Activated naive CD8-positive, alpha-beta T cell treated with anti-CD3 and anti-CD28 coated beads, Interleukin-2, amount 10 ng/mL, durations not matched to agents 7 days and 5 days (primary cell): ENCODE measurements around the gene METTL23. TPM values are rescaled to one million over a fixed set of nuclear protein-coding genes. Genes with fewer than 3 reads are reported as not detected.
"Not testable (repeated sequence)": the region's sequence is repeated elsewhere in the genome, so short reads cannot be mapped to it uniquely, and the experiment has no call there.

ENCODE experiments used
- ATAC-seq: fragments of 150-1000 bp; cut with Tn5 transposase; one replicate; pipeline ENCODE4 v1.10.0; 2021; ENCODE audit warnings: low read depth, moderate library complexity
- POLR2A ChIA-PET: fragments of 350-600 bp; sonication (Branson Sonifier 250); formaldehyde crosslinking; loops from one replicate; lab custom pipeline; 2021; ENCODE audit warnings: antibody characterized with exemption; lab: Charles Lee
- DNase-seq: peaks from one replicate; pipeline ENCODE4 v3.0.0; 2021
- H3K27ac Mint-ChIP-seq: one replicate; pipeline ENCODE4 v1.8.0; 2022; ENCODE audit warnings: mild to moderate bottlenecking, mixed read lengths
- H3K27me3 Mint-ChIP-seq: one replicate; pipeline ENCODE4 v1.8.0; 2022; ENCODE audit warnings: mild to moderate bottlenecking, moderate library complexity, mixed read lengths
- H3K36me3 Mint-ChIP-seq: one replicate; pipeline ENCODE4 v1.8.0; 2021; ENCODE audit warnings: mild to moderate bottlenecking, mixed read lengths
- H3K4me1 Mint-ChIP-seq: one replicate; pipeline ENCODE4 v1.8.0; 2021; ENCODE audit warnings: mixed read lengths
- H3K4me3 Mint-ChIP-seq: one replicate; pipeline ENCODE4 v1.8.0; 2022; ENCODE audit warnings: mild to moderate bottlenecking, moderate library complexity, mixed read lengths
- H3K9me3 Mint-ChIP-seq: one replicate; pipeline ENCODE4 v1.8.0; 2021; ENCODE audit warnings: mixed read lengths
- total RNA-seq, 2 experiments: library from RNA; stranded (reverse); gene quantifications; one replicate each; pipeline ENCODE4 v1.2.3, GENCODE V29; 2021

METTL23 gene
- total RNA-seq, 2 experiments from 2014 or later = 51.1 to 54.1 TPM

- no peak for DNase-seq
- Mint-ChIP-seq H3K27me3 (no peaks in the 10 kb centered on the region), H3K4me1 (peaks cover 35% of the 10 kb centered on the region), H3K36me3 (peaks cover 46% of the 10 kb centered on the region), H3K9me3 (no peaks in the 10 kb centered on the region), H3K27ac (no peak overlapping the region), H3K4me3 (peak overlapping the region; percentile 99)
- no peak for ATAC-seq
- POLR2A ChIA-PET = interaction anchor here (4.9 kb wide), 1 partner anchor 13 kb away, joined by 100 read pairs; the partner anchor contains the start of genes MFSD11 and SRSF2
Measured at GRCh38 chr17:76723812-76724211, 2.8 kb upstream of the METTL23 start.

GRCh38 chr17:76725580-76726230 lies 934 bp upstream of the METTL23 start:
- Mint-ChIP-seq H3K36me3 (peaks cover 43% of the 10 kb centered on the region), H3K27me3 (no peaks in the 10 kb centered on the region), H3K4me1 (peaks cover 40% of the 10 kb centered on the region), H3K9me3 (no peaks in the 10 kb centered on the region), H3K4me3 (peak overlapping the region; percentile 99), H3K27ac (peak overlapping the region; percentile 95)
- peak; percentile 82 for DNase-seq
- POLR2A ChIA-PET = interaction anchor here (1.0 to 5.6 kb wide), 9 partner anchors 9 to 169 kb away, joined by 3 to 100 read pairs (median 11); partner anchors contain the start of genes MFSD11 and SRSF2
- ATAC-seq = peak; percentile 25

GRCh38 chr17:76726231-76726775 lies 336 bp upstream of the METTL23 start, which contains the start of gene JMJD6:
Gene JMJD6, minus strand, starts transcription at chr17:76726606. Its CDS starts 131 bp downstream, at chr17:76726475.
- peaks cover 38% of the 10 kb centered on the region for H3K4me1 Mint-ChIP-seq
- ATAC-seq (peak; percentile 83), DNase-seq (no peak)
- H3K4me3 Mint-ChIP-seq = peak within 1 kb of the TSS; percentile 99
- POLR2A ChIA-PET = interaction anchor here (0.6 to 5.6 kb wide), 10 partner anchors 9 to 208 kb away, joined by 3 to 100 read pairs (median 9); partner anchors contain the start of genes MFSD11 and SRSF2
- H3K27ac Mint-ChIP-seq = peak within 1 kb of the TSS; percentile 99
- H3K27me3 Mint-ChIP-seq = no peaks in the 10 kb centered on the region
- no peaks in the 10 kb centered on the region for H3K9me3 Mint-ChIP-seq
- peaks cover 41% of the 10 kb centered on the region for H3K36me3 Mint-ChIP-seq

- H3K4me1 Mint-ChIP-seq = peaks cover 41% of the 10 kb centered on the region
- POLR2A ChIA-PET = interaction anchor here (0.6 to 5.6 kb wide), 18 partner anchors 9 to 1604 kb away, joined by 3 to 100 read pairs (median 6); partner anchors contain the start of genes MFSD11 and SRSF2
- H3K27me3 Mint-ChIP-seq = no peaks in the 10 kb centered on the region
- H3K27ac Mint-ChIP-seq = peak overlapping the region; percentile 99
- DNase-seq (no peak), ATAC-seq (no peak)
- H3K9me3 Mint-ChIP-seq = no peaks in the 10 kb centered on the region
- H3K36me3 Mint-ChIP-seq = peaks cover 40% of the 10 kb centered on the region
- peak overlapping the region; percentile 99 for H3K4me3 Mint-ChIP-seq
Measured at GRCh38 chr17:76727745-76728456, 1.3 kb downstream of the METTL23 start.

GRCh38 chr17:76731800-76732733 lies 5.4 kb downstream of the METTL23 start:
- ATAC-seq, H3K9me3 Mint-ChIP-seq, H3K27me3 Mint-ChIP-seq, DNase-seq: not testable (repeated sequence)
- POLR2A ChIA-PET = interaction anchor here (1.0 to 1.3 kb wide), 3 partner anchors 16 to 41 kb away, joined by 4 to 5 read pairs (median 4); no protein-coding TSS in a partner anchor
- H3K4me3 Mint-ChIP-seq = peak overlapping the region; percentile 99
- peaks cover 41% of the 10 kb centered on the region for H3K4me1 Mint-ChIP-seq
- peak overlapping the region; percentile 70 for H3K27ac Mint-ChIP-seq
- H3K36me3 Mint-ChIP-seq = peaks cover 48% of the 10 kb centered on the region

- ATAC-seq (no peak), DNase-seq (no peak)
- H3K9me3 Mint-ChIP-seq = no peaks in the 10 kb centered on the region
- H3K27me3 Mint-ChIP-seq = no peaks in the 10 kb centered on the region
- H3K27ac Mint-ChIP-seq = peak overlapping the region; percentile 40
- peaks cover 43% of the 10 kb centered on the region for H3K36me3 Mint-ChIP-seq
- H3K4me1 Mint-ChIP-seq = peaks cover 37% of the 10 kb centered on the region
- peak overlapping the region; percentile 99 for H3K4me3 Mint-ChIP-seq
- POLR2A ChIA-PET = interaction anchor here (0.7 to 1.3 kb wide), 4 partner anchors 17 to 46 kb away, joined by 3 to 5 read pairs (median 4); no protein-coding TSS in a partner anchor
Measured at GRCh38 chr17:76732734-76733617, 6.3 kb downstream of the METTL23 start.

- no peak for DNase-seq
- Mint-ChIP-seq H3K27ac (peak overlapping the region; percentile 98), H3K36me3 (peaks cover 43% of the 10 kb centered on the region), H3K27me3 (no peaks in the 10 kb centered on the region), H3K9me3 (no peaks in the 10 kb centered on the region), H3K4me1 (peaks cover 39% of the 10 kb centered on the region), H3K4me3 (peak overlapping the region; percentile 99)
- ATAC-seq = no peak
- POLR2A ChIA-PET = interaction anchor here (0.7 to 4.9 kb wide), 4 partner anchors 17 to 1401 kb away, joined by 3 to 30 read pairs (median 4); no protein-coding TSS in a partner anchor
Measured at GRCh38 chr17:76733618-76733957, 6.9 kb downstream of the METTL23 start.

GRCh38 chr17:76734080-76734840 lies 7.6 kb downstream of the METTL23 start:
- H3K9me3 Mint-ChIP-seq = no peaks in the 10 kb centered on the region
- H3K27ac Mint-ChIP-seq = peak overlapping the region; percentile 98
- peaks cover 41% of the 10 kb centered on the region for H3K36me3 Mint-ChIP-seq
- no peaks in the 10 kb centered on the region for H3K27me3 Mint-ChIP-seq
- peaks cover 43% of the 10 kb centered on the region for H3K4me1 Mint-ChIP-seq
- peak overlapping the region; percentile 99 for H3K4me3 Mint-ChIP-seq
- POLR2A ChIA-PET = interaction anchor here (0.9 to 5.2 kb wide), 6 partner anchors 8 to 1400 kb away, joined by 3 to 100 read pairs (median 6); partner anchors contain the start of genes JMJD6 and METTL23
- DNase-seq = no peak
- no peak for ATAC-seq

- POLR2A ChIA-PET = interaction anchor here (0.6 to 5.2 kb wide), 8 partner anchors 9 to 461 kb away, joined by 3 to 100 read pairs (median 7); partner anchors contain the start of genes JMJD6, METTL23 and MXRA7
- no peaks in the 10 kb centered on the region for H3K27me3 Mint-ChIP-seq
- H3K27ac Mint-ChIP-seq = peak overlapping the region; percentile 98
- peaks cover 40% of the 10 kb centered on the region for H3K36me3 Mint-ChIP-seq
- DNase-seq (no peak), ATAC-seq (no peak)
- H3K4me1 Mint-ChIP-seq = peaks cover 38% of the 10 kb centered on the region
- no peaks in the 10 kb centered on the region for H3K9me3 Mint-ChIP-seq
- peak overlapping the region; percentile 99 for H3K4me3 Mint-ChIP-seq
Measured at GRCh38 chr17:76735006-76735405, 8.4 kb downstream of the METTL23 start.

GRCh38 chr17:76735586-76736348 lies 9.1 kb downstream of the METTL23 start:
- Mint-ChIP-seq H3K4me3 (peak overlapping the region; percentile 99), H3K27ac (peak overlapping the region; percentile 98), H3K27me3 (no peaks in the 10 kb centered on the region), H3K4me1 (peaks cover 38% of the 10 kb centered on the region), H3K36me3 (peaks cover 41% of the 10 kb centered on the region), H3K9me3 (no peaks in the 10 kb centered on the region)
- DNase-seq = no peak
- POLR2A ChIA-PET = interaction anchor here (0.6 to 5.2 kb wide), 13 partner anchors 9 to 462 kb away, joined by 3 to 100 read pairs (median 9); partner anchors contain the start of genes JMJD6, METTL23 and MXRA7
- ATAC-seq = no peak
